ENCODE results near the gene RNF223. TPM values are rescaled to one million over a fixed set of nuclear protein-coding genes. Genes with fewer than 3 reads are reported as not detected.

The RNF223 gene
- total and polyA plus RNA-seq, 2 of the 8 experiments (the other 6 are each of a cell fraction or from before 2014, with no cell fraction given): not detected

DNA sequence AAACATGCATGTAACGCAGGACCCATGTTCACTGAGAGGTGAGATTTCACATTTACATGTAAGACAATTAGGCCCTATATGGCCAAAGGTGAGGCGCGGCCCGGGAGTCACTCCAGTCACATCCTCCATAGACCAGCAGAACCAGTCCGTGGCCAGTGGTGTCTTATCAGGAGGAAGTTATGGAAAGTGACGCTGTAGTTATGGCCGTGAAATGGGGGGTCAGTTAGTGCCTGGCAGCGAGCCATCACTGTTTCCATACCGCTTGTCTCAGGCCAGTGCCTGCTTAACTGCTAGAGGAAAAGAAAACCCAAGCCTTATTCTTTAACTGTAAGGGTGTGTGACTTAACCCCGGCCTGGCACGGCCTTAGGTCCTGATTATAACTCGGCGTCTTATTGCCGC lies 35.6 kb upstream of the RNF223 start (continued):
- no peak for TF ChIP-seq RAD21 (IDR thresholded peaks at IDR 0.05 in 1 of 2, conservative IDR thresholded peaks at IDR 0.05 in 1 of 2; ENCODE audit: low read depth in 2 of 2, low read length in 2 of 2)
- no peak for TF ChIP-seq CHD1 (IDR thresholded peaks at IDR 0.05; ENCODE audit: low read depth, low read length)

All from H1 (cell line).